Nephron progenitor cell (in vitro differentiated cells): ENCODE results near the gene CABLES1.

Experiments used
- DNase-seq: peaks from one replicate; pipeline ENCODE4 v3.0.0; 2021
- H3K27ac Mint-ChIP-seq: 2 replicates; pipeline ENCODE4 v1.8.0; 2021; ENCODE audit warnings: mild to moderate bottlenecking, moderate library complexity, mixed read lengths
- H3K27me3 Mint-ChIP-seq: 2 replicates; pipeline ENCODE4 v1.8.0; 2021; ENCODE audit warnings: mild to moderate bottlenecking, low read depth, mixed read lengths; ENCODE audit not compliant: poor library complexity
- H3K36me3 Mint-ChIP-seq: 2 replicates; pipeline ENCODE4 v1.8.0; 2021; ENCODE audit warnings: low read depth, mixed read lengths
- H3K4me1 Mint-ChIP-seq: 2 replicates; pipeline ENCODE4 v1.8.0; 2021; ENCODE audit warnings: mixed read lengths
- H3K4me3 Mint-ChIP-seq: 2 replicates; pipeline ENCODE4 v1.8.0; 2021; ENCODE audit warnings: mild to moderate bottlenecking, moderate library complexity, mixed read lengths
- H3K9me3 Mint-ChIP-seq: 2 replicates; pipeline ENCODE4 v1.8.0; 2021; ENCODE audit warnings: mild to moderate bottlenecking, moderate library complexity, mixed read lengths
- CTCF ChIP-seq: fragments of 200-600 bp; sonication (generic); IDR thresholded peaks from 2 replicates; pipeline ENCODE4 v1.5.0; 2021; ENCODE audit warnings: antibody characterized with exemption

Gene CABLES1

GRCh38 chr18:23137097-23137635 is 1.9 kb downstream of the CABLES1 start:
- Mint-ChIP-seq H3K4me1 (peaks cover 71% of the 10 kb centered on the region), H3K27ac (peak overlapping the region; percentile 42), H3K9me3 (no peaks in the 10 kb centered on the region), H3K4me3 (peak overlapping the region; percentile 87), H3K27me3 (peaks cover 14% of the 10 kb centered on the region), H3K36me3 (no peaks in the 10 kb centered on the region)
- no peak for TF ChIP-seq CTCF
- DNase-seq: no peak

- Mint-ChIP-seq H3K27me3 (peaks cover 14% of the 10 kb centered on the region), H3K4me3 (peak overlapping the region; percentile 87), H3K27ac (no peak overlapping the region), H3K4me1 (peaks cover 74% of the 10 kb centered on the region), H3K36me3 (no peaks in the 10 kb centered on the region), H3K9me3 (no peaks in the 10 kb centered on the region)
- no peak for TF ChIP-seq CTCF
- no peak for DNase-seq
These were observed 2.5 kb downstream of the CABLES1 start for GRCh38 chr18:23137788-23138216.

- H3K4me1 Mint-ChIP-seq: peaks cover 81% of the 10 kb centered on the region
- H3K27ac Mint-ChIP-seq: no peak overlapping the region
- no peaks in the 10 kb centered on the region for H3K9me3 Mint-ChIP-seq
- DNase-seq: no peak
- H3K36me3 Mint-ChIP-seq: no peaks in the 10 kb centered on the region
- no peak for TF ChIP-seq CTCF
- H3K27me3 Mint-ChIP-seq: peaks cover 14% of the 10 kb centered on the region
- H3K4me3 Mint-ChIP-seq: peak overlapping the region; percentile 87
These were observed 3.2 kb downstream of the CABLES1 start for GRCh38 chr18:23138471-23138870.

GRCh38 chr18:23141104-23141999 is 6.1 kb downstream of the CABLES1 start:
- no peak for DNase-seq
- peaks cover 5% of the 10 kb centered on the region for H3K36me3 Mint-ChIP-seq
- H3K9me3 Mint-ChIP-seq: no peaks in the 10 kb centered on the region
- peaks cover 91% of the 10 kb centered on the region for H3K4me1 Mint-ChIP-seq
- H3K27ac Mint-ChIP-seq: peak overlapping the region; percentile 6
- H3K4me3 Mint-ChIP-seq: peak overlapping the region; percentile 9
- peaks cover 13% of the 10 kb centered on the region for H3K27me3 Mint-ChIP-seq
- TF ChIP-seq CTCF: no peak

- peaks cover 7% of the 10 kb centered on the region for H3K27me3 Mint-ChIP-seq
- DNase-seq: no peak
- H3K36me3 Mint-ChIP-seq: peaks cover 6% of the 10 kb centered on the region
- H3K27ac Mint-ChIP-seq: peak overlapping the region; percentile 49
- no peaks in the 10 kb centered on the region for H3K9me3 Mint-ChIP-seq
- no peak for TF ChIP-seq CTCF
- H3K4me1 Mint-ChIP-seq: peaks cover 93% of the 10 kb centered on the region
- no peak overlapping the region for H3K4me3 Mint-ChIP-seq
These were observed 7.1 kb downstream of the CABLES1 start for GRCh38 chr18:23142251-23142929.
